Lower leg skin (tissue), 3 donors: Measurements from ENCODE around the gene ZBTB42.

Source experiments
- POLR2A ChIP-seq, 2 donors: fragments of 450-650 bp; IDR thresholded peaks; one replicate each; pipeline ENCODE4 v1.6.1; 2016 to 2017; ENCODE audit warnings: antibody characterized with exemption in 2 of 2, mild to moderate bottlenecking in 1 of 2, moderate library complexity in 1 of 2
- TF ChIP-seq, protein P1 (sequence below), 3 donors: fragments of 450-650 bp; IDR thresholded peaks; one replicate each; pipeline ENCODE4 v1.5.1; 2016; ENCODE audit warnings: antibody characterized with exemption in 3 of 3, mild to moderate bottlenecking in 3 of 3, moderate library complexity in 2 of 3

GRCh38 chr14:104795781-104796686 lies 4.9 kb upstream of the ZBTB42 start:
- no peak for TF ChIP-seq POLR2A (IDR thresholded peaks at IDR 0.05)
- TF ChIP-seq, protein P1, sequence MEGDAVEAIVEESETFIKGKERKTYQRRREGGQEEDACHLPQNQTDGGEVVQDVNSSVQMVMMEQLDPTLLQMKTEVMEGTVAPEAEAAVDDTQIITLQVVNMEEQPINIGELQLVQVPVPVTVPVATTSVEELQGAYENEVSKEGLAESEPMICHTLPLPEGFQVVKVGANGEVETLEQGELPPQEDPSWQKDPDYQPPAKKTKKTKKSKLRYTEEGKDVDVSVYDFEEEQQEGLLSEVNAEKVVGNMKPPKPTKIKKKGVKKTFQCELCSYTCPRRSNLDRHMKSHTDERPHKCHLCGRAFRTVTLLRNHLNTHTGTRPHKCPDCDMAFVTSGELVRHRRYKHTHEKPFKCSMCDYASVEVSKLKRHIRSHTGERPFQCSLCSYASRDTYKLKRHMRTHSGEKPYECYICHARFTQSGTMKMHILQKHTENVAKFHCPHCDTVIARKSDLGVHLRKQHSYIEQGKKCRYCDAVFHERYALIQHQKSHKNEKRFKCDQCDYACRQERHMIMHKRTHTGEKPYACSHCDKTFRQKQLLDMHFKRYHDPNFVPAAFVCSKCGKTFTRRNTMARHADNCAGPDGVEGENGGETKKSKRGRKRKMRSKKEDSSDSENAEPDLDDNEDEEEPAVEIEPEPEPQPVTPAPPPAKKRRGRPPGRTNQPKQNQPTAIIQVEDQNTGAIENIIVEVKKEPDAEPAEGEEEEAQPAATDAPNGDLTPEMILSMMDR (IDR thresholded peaks at IDR 0.05): no peak
